Hematopoietic multipotent progenitor cell (in vitro differentiated cells): ENCODE data around the gene CRACR2B. TPM values are rescaled to one million over a fixed set of nuclear protein-coding genes. Genes with fewer than 3 reads are reported as not detected.

Experiments used
- DNase-seq, 3 donors: peaks; one replicate each; pipeline ENCODE4 v3.0.0-alpha.2; 2011 to 2015; ENCODE audit warnings: low read depth in 2 of 3, low spot score in 2 of 3
- total RNA-seq: library from RNA; depleted of rRNA; stranded (reverse); fragments of >200 nt; gene quantifications from one replicate; pipeline ENCODE4 v1.2.3, GENCODE V29; 2012

The CRACR2B gene
- total RNA-seq, 1 donor, result 3.8 TPM

DNA sequence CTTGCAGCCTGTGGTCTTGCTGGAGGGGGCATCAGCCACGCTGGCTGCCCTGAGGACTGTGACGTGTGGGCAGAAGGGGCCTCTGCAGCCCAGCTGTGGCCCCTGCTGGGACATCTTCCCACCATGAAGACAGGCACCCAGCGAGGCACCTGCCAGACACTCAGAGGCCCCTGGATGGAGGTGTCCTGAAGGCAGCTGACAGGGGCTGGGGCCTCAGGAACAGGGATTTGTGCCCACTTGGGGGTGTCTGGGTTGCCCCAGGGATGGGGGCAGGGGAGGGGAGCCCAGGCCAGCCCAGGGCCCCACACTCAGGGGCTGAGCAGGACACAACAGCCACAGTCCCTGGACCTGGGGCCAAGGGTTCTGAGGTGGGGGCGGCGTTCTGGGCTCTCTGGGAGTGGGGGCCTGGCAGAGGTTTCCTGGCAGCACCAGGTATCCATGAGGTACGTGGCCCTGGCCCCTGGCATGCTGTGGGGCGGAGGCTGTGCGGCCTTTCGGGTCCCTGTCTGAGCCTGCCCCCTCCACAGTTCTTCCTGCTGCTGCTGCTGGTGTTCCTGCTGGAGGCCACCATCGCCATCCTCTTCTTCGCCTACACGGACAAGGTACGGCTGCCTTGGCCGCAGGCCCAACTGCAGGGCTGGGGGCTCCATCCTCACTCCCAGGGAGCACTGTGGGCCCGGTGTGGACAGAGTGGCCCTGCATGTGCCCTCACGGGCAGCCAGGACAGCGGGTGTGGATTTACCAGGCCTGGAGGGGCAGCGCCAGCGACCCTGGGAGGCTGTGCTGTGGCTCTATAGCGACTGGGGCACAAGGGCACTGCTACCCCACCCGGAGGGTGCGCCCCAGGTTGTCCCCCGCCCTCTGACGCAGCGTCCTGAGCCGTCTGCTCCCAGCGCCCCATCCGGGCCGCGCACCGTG lies 36.5 kb downstream of the CRACR2B start:
- DNase-seq, result no peak

DNA sequence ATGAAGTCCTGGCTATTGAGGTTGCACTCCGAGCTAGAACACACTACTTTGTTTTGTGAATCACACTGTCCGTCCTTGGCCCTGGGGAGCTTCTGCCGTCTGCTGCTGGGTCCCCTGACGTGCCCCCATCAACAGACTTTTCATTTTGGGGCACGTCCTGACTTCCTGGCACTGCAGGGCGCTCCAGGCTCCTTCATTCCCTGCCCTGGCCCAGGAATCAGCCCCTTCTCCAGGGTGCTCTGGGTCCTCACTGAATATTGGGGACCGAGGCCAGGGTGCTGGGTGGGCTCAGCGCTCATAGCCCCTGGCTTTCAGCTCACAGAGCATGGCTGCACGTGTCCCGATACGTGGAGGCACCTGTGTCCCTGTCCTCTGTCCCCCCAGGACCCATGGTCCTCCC lies 37.2 kb downstream of the CRACR2B start:
- DNase-seq, result no peak

DNA sequence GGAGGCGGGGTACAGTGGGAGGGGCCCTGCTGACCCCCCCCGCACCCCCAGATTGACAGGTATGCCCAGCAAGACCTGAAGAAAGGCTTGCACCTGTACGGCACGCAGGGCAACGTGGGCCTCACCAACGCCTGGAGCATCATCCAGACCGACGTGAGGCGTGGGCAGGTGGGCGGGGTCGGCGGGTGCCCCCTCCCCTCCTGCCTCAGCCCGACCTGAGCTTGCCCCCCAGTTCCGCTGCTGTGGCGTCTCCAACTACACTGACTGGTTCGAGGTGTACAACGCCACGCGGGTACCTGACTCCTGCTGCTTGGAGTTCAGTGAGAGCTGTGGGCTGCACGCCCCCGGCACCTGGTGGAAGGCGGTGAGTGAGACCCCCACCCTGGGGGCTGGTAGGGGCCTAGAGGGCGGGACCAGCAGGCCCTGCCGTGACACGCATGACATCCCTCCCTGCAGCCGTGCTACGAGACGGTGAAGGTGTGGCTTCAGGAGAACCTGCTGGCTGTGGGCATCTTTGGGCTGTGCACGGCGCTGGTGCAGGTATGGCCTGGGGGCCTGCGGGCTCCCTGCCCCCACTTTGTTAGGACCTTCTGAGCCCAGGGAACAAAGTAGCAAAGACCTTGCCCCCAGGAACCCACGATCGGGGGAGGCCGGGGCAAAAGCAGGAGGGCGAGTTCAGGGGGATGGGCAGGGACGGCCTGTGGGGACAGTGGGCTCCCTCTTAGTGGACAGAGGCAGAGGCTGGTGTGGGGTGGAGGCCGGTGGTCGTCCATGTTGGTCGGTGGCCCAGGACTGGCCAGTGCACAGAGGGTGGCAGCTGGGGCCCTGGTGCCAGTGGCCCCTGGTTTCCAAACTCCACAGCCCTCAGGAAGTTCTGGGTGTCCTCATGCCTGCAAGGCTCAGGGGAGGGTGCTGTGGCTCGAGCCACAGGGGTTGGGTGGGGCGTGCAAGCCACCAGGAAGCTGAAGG lies 38.0 kb downstream of the CRACR2B start:
- no peak for DNase-seq

DNA sequence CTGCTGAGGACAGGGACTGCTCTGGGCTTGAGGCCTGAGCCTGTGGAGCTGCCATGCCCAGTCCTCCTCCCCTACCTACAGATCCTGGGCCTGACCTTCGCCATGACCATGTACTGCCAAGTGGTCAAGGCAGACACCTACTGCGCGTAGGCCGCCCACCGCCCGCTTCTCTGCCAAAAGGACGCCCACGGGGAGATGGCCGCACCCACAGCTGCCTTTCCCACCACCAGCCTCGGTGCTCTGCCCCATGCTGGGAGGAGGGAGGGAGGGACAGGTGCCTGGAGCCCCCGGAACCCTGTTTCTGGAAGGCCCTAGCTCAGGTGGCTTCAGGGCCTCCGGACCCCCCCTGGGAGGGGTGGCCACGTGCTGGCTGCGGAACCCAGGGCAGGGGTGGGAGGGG lies 38.8 kb downstream of the CRACR2B start:
- DNase-seq, result no peak

DNA sequence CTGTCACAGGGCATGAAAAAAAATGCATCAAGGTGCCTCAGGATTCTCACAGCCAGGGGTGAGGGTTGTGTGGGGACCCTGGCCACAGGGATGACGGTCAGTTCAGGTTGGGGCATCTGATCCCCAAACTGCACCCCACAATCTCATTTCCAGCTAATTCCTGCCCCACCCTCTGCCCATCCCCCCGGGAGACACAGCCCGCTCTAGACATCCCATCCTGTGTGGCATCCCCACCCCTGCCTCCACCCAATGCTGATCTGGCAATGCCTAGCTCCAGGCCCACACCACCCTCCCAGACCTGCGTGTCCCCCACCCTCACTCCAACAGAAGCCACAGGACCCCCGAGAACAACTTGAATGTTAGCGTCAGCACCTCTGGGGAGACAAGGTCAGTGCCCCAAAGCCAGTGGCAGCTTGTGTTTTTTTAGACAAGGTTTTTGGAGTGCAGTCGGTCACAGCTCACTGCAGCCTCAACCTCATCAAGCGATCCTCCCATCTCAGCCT lies 40.2 kb downstream of the CRACR2B start:
- DNase-seq, result no peak

DNA sequence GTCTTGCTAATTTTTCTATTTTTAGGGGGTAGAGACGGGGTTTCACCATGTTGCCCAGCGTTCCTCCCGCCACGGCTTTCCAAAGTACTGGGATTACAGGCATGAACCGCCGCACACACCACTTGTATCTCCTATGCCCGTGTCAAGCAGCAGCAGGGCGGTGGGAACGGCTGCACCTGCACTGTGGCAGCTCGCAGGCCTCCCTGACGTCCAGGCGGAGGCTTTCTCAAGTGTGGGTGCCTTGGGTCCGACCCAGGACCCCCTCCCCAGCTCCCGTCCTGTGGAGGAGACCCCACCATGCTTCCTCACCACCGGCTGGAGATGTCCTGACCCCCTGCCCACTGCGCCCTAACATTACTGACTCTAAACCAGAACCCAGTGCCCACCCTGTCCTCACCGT lies 40.7 kb downstream of the CRACR2B start:
- DNase-seq, result no peak

DNA sequence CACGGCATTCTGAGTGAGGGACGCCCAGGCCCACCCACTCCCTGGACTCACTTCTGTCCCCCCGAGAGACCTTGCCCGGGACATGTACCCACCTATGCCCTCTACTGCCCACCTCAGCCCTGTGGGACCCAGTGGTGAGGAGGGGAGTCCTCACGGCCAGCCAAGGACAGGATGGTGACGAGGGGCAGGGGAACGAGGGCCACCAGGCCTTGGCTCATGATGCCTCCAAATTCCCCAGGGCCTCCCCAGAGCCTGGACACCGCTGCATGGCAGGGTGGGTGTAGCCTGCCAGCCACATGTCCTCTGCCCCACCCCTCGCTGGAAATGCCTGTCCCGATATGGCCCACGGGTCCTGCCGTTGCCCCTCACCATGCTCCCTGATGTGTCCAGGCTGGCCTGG lies 41.1 kb downstream of the CRACR2B start:
- no peak for DNase-seq

DNA sequence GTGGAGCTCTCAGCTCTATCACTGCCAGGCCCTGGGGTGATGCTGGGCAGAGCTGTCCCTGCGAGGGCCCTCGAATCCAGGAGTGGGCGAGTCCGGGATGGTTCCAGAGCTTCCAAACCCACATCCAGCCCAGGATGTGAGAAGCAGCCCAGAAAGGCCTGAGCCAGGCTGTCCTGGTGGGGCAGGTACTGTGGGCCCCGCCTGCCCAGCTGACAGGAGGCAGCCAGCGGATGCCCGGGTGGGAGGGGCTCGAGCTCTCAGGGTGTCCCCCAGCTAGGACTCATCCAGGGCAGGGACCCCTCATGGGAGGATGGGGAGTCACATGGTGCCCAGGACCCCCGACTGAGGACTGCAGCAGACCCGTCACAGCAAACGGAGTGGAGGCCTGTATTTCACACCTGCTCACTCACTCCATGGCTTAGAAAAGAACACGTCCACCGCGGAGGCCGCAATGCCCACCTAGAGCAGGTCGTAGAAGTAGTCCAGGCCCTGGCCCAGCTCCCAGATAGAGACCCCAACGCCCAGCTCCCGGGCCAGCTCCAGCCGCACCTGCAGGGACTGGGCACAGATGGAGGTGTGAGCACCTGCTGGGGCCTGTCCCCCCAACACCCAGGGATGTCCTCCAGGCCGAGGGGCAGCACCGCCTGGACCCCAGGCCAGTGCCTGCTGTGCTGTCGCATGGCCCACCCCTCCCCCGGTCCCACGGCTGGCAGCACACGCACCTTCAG lies 41.8 kb downstream of the CRACR2B start:
- no peak for DNase-seq

DNA sequence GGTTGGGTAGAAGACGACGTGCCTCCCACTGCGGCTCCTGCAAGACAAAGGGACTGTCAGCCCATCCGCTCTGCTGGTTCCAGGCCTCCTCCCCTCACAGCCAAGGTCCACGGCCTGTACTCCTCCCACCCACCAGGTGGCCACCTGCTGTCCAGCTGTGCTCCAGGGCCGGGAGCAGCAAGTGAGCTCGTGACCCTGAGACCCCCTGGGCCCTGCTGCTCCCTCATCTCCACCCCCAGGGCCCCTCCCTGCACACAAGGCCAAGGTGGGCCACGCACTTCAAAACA lies 42.4 kb downstream of the CRACR2B start:
- no peak for DNase-seq

DNA sequence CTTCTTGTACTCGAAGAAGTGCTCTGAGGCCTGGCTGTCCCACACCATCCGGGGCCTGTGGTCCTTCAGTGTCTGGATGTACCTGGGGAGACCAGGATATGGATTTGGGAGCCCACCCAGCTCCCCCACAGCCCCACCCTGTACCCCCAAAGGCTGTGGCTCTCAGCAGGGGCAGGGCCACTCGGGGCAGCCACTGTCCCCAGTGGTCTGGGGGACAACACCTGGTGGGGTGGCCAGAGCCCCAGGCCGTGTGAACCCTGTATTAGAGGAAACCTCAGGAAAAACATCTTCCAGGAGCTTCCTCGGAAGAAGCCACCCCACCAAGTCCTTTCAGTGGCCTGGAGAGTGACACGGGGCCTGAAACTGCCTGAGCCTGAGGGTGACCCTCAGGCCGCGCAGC lies 42.7 kb downstream of the CRACR2B start:
- no peak for DNase-seq

DNA sequence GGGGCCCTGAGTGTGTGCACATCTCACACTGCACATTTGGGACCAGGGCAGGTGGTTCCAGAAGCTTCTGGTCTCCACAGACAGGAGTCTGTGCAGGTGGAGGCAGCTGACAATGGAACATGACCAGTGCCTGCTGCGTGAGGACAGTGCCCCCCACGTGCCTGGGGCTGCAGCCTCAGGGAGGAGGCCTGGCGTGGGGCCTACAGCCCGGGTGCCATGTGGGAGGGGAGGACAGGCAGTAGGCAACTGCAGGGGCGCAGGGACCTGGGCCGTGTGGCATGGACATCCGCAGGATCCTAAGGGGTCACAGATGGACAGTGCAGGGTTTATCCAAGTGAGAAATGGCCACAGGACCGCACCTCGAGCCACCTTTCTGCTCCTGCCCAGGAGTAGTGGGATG lies 43.8 kb downstream of the CRACR2B start:
- DNase-seq, result no peak

DNA sequence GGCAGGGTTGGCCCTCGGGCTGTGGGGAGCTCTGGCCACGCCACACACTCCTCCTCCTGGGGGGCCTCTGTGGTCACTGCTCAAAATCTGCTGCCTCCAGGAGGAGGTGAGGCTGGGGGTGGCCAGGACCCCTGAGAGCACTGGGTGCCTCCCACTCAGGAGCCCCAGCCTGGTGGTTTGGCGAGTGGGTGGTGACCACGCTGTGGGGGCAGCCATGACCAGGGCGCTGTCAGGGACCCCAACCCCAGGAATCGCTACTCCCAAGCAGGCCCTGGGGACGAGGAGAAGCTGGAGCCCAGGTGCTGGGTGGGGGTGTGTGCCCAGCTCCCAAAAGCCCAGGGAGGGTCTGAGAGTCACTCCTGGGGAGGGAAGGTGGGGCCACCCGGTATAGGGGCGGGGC lies 45.1 kb downstream of the CRACR2B start:
- no peak for DNase-seq

DNA sequence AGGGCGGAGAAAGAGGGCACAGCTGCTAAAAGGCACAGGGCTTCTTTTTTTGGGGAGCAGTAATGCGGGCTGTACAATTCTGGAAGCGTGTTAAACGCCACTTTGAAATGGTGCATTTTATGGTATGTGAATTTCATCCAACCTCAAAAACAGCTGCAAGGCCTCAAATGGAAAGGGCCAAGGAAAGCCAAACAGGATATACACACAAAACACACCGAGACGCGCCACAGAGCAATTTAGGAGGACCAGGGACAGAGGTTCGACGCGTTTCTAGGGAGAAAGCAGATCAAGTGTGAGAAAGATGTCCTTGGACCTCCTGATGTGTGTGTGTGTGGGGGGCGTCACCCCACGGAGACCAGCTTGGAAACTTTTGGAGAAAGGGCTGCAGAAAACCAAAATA lies 46.0 kb downstream of the CRACR2B start:
- DNase-seq, result no peak

DNA sequence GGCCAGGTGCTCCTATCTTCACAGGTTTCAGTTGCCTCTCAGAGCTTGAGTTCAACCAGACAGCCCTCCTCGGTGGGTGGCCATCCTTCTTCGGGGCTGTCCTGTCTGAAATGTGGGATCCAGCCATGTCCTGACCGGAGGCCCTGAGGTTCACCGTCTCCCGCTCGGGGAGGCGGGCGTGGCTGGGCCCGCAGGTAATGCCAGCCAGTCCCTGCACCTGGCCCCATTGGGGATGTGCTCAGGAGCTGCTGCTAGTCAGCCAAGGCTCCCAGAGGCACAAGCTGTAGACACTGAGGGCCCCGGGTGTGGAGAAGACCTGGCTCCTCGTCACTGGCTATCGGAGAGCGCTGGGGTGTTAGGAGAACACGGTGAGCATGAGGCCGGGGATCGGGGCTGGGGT lies 47.5 kb downstream of the CRACR2B start:
- no peak for DNase-seq

DNA sequence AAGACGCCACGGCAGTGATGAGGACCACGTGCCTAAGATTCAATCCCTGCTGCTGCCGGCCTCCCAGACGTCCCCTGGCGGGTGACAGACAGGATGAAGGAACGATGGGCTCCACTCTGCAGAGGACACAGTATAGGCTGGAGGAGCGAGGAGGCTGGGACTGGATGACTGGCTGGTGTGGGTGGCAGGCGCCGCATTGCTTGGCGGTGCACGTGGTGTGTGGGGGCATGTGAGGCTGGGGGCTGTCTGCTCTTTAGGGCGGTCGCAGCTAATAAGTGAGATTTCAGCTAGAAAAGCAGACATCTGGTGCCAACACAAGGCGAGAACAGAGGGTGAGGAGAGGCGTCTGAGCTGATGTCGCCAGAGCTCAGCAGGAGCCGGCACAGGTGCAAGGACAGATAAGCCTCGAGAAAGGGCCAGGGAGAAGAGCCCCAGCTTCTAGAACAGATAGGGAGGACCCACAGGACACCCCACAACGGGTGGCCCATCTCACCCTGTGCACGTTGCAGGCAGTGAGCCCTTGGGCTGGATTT lies 48.1 kb downstream of the CRACR2B start:
- DNase-seq, result peak in 1 of 3 donors; percentile 14

DNA sequence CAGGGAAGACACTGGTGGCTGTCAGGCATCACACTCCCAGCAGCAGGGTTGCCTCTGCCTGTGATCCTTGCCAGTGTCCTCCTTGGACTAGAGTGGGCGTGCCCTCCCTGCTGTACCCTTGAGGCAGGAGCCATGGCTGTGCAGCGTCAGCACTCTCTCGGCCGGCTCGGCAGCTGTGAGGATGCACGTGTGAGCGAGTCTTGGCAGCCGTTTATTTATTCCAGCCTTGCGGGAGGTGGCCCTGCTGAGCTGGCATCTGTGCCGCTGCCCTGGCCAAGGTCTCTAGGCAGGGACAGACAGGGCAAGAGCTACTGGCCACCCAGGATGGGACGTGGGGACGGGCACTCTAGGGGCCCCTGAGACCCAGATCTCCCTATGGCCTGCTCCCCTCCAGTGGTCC lies 48.8 kb downstream of the CRACR2B start:
- DNase-seq, result no peak

DNA sequence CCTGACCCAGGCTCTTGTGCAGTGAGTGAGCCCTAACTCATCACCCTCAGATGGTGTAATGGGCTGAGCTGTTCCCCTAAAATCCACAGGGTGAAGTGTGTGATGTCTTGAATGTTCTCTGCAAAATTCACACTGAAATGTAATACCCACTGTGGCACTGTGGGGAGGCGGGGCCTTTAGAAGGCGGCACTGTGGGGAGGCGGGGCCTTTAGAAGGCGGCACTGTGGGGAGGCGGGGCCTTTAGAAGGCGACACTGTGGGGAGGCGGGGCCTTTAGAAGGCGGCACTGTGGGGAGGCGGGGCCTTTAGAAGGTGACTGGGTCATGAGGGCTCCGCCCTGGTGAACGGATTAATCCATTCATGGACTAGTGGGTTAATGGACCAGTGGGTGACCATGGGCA lies 49.8 kb downstream of the CRACR2B start:
- peak in 2 of 3 donors; percentile 15 to 31 for DNase-seq

DNA sequence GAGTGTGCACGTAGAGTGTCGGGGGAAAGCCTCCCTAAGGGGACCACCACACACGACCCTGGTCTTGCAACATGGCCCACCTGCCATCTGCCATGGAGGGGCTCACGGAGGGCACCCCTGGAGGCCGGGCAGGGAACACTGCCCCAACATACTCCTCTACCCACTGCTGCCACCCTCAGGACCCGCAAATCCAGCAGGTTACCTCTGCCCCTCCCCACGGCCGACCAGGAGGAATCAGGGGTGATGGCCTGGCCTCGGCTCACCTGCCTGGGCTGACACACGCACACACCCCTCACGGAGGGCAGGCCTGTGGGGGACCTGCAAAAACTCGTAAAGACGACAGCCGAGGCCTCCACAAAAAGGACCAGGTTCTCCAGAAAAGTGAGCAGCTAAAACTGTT lies 52.7 kb downstream of the CRACR2B start:
- DNase-seq, result no peak
